Measurements from ENCODE around the gene GALNT15. TPM values are rescaled to one million over a fixed set of nuclear protein-coding genes. Genes with fewer than 3 reads are reported as not detected.

Gene GALNT15
- total RNA-seq, 4 donors from 2014 or later: 18.6 to 196 (median 89.0) TPM

DNA sequence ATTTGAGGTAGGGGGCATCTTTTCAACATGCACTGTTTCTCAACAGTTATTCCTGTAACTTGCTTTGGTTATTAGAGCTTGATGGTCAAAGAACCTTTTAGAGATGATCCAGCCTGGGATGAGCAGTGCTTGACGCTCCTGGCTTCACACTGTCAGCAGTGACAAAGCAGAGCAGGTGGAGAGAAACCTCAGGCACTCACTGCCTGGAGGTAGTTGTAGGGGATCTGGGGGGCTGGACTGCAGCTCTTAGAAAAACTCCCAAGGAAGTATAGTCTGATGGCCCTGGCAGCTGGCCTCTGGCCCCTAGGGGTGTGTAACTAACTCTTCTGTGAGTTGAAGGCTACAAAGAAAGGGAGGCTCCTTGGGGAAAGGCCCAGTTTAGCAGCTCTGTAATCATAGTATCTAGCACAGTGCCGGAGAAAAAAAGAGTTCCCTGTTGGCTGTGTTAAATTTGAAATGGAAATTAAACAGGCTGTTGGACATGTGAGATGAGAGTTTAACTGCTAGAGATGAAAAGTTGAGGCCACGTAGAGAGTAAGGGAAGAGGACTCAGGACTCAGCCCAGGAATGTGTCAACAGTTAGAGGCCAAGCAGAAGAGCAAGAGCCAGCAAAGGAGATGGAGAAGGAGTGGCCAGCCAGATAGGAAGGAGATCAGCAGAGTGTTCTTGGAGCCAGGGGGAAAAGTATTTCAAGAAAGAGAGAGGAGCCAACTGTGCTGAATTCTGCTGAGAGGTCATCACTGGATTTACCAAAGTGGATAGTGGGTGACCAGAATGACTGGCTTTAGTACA lies 104.7 kb downstream of the GALNT15 start:
- Histone ChIP-seq H3K27ac (no peak overlapping the region), H3K9me3 (no peaks in the 10 kb centered on the region), H3K4me3 (no peak overlapping the region), H3K27me3 (no peaks in the 10 kb centered on the region), H3K36me3 (peaks cover 0 to 29% (median 0%) of the 10 kb centered on the region in 3 donors), H3K4me1 (no peaks in the 10 kb centered on the region)
- no peak for TF ChIP-seq POLR2A (IDR thresholded peaks at IDR 0.05)
- TF ChIP-seq, protein P1, sequence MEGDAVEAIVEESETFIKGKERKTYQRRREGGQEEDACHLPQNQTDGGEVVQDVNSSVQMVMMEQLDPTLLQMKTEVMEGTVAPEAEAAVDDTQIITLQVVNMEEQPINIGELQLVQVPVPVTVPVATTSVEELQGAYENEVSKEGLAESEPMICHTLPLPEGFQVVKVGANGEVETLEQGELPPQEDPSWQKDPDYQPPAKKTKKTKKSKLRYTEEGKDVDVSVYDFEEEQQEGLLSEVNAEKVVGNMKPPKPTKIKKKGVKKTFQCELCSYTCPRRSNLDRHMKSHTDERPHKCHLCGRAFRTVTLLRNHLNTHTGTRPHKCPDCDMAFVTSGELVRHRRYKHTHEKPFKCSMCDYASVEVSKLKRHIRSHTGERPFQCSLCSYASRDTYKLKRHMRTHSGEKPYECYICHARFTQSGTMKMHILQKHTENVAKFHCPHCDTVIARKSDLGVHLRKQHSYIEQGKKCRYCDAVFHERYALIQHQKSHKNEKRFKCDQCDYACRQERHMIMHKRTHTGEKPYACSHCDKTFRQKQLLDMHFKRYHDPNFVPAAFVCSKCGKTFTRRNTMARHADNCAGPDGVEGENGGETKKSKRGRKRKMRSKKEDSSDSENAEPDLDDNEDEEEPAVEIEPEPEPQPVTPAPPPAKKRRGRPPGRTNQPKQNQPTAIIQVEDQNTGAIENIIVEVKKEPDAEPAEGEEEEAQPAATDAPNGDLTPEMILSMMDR (IDR thresholded peaks at IDR 0.05): no peak
- DNase-seq: no peak

DNA sequence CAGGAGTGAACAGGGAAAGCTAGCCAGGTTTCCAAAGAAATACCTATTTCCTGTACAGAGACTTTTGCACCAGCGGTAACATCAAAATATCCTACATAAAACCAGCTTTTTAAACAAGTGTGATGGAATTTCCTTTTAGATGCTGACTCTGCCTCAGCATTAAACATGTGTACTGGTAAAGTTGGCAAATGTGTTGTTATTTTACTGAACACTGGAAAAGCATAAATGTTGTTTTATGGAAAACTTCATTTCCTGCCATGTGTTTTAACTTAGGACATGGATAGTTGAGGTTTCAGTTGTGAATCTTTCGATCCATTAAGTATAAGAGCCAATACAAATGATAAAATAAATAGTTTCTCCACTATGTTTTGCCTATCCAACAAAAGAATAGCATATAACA lies 106.2 kb downstream of the GALNT15 start:
- no peak overlapping the region for H3K4me3 ChIP-seq
- peaks cover 0 to 24% (median 0%) of the 10 kb centered on the region in 3 donors for H3K36me3 ChIP-seq
- no peak for DNase-seq

More for the DNA sequence above, 106.2 kb downstream of the GALNT15 start:
- no peak for TF ChIP-seq POLR2A (IDR thresholded peaks at IDR 0.05)
- TF ChIP-seq, protein P1 (IDR thresholded peaks at IDR 0.05): no peak
- H3K27me3 ChIP-seq: no peaks in the 10 kb centered on the region
- H3K9me3 ChIP-seq: no peaks in the 10 kb centered on the region
- no peak overlapping the region for H3K27ac ChIP-seq
- no peaks in the 10 kb centered on the region for H3K4me1 ChIP-seq

Other genes with a start within 250 kb of the GALNT15 start
- 10 to 100 TPM; 17.8 to 33.8 (median 24.3) TPM for gene DPH3, start 90.3 kb downstream of the GALNT15 start, total RNA-seq
- 10 to 100 TPM; 44.5 to 45.8 (median 45.2) TPM for gene OXNAD1, start 90.5 kb downstream of the GALNT15 start, total RNA-seq

All from Peyer's patch (tissue), 4 donors.